HG03039 (cell line): Measurements from ENCODE around the gene NLRP3.
A peak's percentile ranks its signal among the peaks of the same experiment; 100 is the strongest.
"Not testable (repeated sequence)": the region's sequence is repeated elsewhere in the genome, so short reads cannot be mapped to it uniquely, and the experiment has no call there.

Experiments
- ATAC-seq: cut with Tn5 transposase; IDR thresholded peaks from one replicate; pipeline ENCODE4 v1.9.1; 2021; ENCODE audit warnings: mild to moderate bottlenecking, moderate library complexity; ENCODE audit not compliant: unreplicated experiment

Gene NLRP3

DNA sequence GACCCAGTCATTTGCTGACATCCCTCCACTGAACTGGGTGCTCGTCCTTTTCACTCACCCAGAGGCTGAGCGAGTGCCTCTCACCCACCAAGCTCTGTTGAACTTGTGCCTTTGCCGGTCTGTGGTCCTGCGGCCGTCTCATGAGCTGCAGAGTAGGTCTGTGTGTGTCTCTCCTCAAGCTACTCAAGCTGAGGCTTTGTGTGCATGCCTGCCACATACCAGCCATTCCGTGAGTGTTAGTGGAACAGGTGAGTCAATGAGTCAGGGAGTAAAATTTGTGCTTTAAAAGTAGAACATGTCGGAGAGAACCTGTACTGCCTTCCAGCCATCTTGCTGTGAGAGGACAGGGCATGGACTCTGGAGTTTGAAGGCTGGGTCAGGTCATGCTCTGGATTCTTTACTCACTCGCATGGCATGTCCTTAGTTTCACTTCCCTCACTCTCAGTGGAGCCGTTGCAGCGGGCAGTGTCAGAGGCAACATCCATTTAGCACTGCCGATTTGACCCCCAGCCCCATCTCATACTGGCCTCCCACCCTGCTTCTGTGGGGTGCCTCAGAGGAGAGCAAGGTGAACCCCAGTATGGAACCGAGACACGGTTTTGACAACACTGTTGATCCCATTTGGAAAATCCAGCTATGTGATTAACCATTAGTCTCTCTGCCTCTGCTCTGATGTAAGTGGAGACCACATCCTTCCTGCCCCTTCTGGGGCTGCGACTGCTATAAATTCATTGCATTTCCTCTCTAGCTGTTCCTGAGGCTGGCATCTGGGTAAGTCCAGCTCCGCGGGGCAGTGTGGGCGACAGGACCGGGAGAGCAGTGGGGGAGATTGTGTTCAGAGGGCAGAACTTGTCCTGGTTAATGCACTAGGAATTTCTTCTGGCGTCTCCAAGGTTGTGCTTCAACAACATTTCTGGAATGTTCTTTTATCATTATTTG, at the start of gene NLRP3:
Gene NLRP3, plus strand, starts transcription at position 751 of the 939 bp plus-strand sequence. CDS start 2,628 bp downstream, outside the sequence.
- no peak for ATAC-seq

GRCh38 chr1:247366345-247366744, 49.6 kb upstream of the NLRP3 start:
- ATAC-seq, result not testable (repeated sequence)

DNA sequence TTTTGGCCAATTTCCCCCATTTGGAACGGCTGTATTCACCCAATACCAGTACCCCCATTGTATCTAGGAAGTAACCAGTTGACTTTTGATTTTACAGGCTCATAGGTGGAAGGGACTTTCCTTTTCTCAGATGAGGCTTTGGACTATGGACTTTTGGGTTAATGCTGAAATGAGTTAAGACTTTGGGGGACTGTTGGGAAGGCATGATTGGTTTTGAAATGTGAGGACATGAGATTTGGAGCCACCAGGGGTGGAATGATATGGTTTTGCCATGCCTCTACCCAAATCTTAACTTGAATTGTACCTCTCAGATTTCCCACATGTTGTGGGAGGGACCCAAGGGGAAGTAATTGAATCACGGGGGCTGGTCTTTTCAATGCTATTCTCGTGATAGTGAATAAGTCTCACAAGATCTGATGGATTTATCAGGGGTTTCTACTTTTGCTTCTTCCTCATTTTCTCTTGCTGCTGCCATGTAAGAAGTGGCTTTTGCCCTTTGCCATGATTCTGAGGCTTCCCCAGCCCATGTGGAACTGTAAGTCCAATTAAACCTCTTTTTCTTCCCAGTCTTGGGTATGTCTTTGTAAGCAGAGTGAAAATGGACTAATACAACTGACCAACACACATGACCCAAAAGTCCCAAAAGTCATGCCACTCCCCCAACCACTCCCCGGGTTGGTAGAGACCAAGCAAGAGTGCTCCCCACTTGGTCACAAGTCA, 48.9 kb upstream of the NLRP3 start:
- no peak for ATAC-seq

GRCh38 chr1:247367786-247368422, 48.1 kb upstream of the NLRP3 start:
- no peak for ATAC-seq

- no peak for ATAC-seq
Measured at GRCh38 chr1:247368490-247369145, 47.4 kb upstream of the NLRP3 start.

- no peak for ATAC-seq
Measured at GRCh38 chr1:247370786-247371732, 44.9 kb upstream of the NLRP3 start.

GRCh38 chr1:247371801-247372259, 44.1 kb upstream of the NLRP3 start:
- no peak for ATAC-seq

GRCh38 chr1:247373721-247374141, 42.2 kb upstream of the NLRP3 start:
- no peak for ATAC-seq

DNA sequence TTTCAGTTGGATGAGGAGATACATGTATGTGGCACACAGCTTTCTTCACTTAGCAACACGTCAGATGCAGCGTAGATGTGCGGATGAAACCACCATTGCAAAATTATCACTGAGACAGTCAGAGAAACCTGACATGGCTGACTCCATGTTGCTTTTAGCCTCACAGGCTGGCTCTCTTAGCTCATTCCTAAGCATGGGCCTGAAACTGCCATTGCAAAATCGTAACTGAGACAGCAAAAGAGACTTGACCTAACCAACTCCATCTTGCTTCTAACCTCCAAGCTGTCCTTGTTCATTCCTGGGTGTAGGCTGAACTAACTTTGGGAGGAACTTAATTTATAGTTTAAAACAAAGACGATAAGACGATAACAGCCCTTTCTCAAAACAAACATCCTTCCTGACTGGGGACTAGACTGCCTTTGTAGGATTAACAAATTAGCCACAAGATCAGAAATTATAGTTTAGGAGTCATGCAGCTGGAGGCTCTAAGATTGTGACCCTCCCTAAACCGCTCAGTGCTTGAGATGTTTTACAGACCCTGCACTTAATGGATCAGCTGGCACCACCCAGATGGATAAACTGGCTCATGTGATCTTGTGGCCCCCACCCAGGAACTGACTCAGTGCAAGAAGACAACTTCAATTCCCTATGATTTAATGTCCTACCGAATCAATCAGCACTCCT, 41.2 kb upstream of the NLRP3 start:
- not testable (repeated sequence) for ATAC-seq

DNA sequence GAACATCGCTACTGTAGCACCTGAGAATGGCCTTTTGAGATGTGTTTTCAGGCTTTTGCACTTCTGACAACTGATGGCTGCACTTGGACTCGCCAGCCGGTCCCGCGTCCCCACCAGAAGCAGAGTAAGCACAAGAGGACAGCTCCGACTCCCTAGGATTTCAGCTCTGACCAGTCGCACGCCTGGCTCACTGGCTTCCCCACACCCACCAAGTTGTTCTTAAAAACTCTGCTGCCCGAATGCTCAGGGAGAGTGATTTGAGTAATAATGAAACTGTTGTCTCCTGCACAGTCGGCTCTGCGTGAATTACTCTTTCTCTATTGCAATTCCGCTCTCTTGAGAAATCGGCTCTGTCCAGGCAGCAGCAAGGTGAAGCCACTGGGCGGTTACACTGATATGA, 40.2 kb upstream of the NLRP3 start:
- ATAC-seq, result no peak

- ATAC-seq, result no peak
Measured at GRCh38 chr1:247376659-247377058, 39.3 kb upstream of the NLRP3 start.

DNA sequence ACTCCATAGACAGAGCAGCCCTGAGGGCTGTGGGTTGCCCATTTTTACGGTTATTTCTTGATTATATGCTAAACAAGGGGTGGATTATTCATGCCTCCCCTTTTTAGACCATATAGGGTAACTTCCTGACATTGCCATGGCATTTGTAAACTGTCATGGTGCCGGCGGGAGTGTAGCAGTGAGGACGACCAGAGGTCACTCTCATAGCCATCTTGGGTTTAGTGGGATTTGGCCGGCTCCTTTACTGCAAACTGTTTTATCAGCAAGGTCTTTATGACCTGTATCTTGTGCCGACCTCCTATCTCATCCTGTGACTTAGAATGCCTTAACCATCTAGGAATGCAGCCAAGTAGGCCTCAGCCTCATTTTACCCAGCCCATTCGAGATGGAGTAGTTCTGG, 38.3 kb upstream of the NLRP3 start:
- ATAC-seq, result not testable (repeated sequence)

GRCh38 chr1:247378334-247379073, 37.5 kb upstream of the NLRP3 start:
- no peak for ATAC-seq

GRCh38 chr1:247385283-247385682, 30.7 kb upstream of the NLRP3 start:
- ATAC-seq, result no peak

GRCh38 chr1:247386217-247386616, 29.8 kb upstream of the NLRP3 start:
- peak; percentile 30 for ATAC-seq

- no peak for ATAC-seq
Measured at GRCh38 chr1:247386687-247387086, 29.3 kb upstream of the NLRP3 start.

DNA sequence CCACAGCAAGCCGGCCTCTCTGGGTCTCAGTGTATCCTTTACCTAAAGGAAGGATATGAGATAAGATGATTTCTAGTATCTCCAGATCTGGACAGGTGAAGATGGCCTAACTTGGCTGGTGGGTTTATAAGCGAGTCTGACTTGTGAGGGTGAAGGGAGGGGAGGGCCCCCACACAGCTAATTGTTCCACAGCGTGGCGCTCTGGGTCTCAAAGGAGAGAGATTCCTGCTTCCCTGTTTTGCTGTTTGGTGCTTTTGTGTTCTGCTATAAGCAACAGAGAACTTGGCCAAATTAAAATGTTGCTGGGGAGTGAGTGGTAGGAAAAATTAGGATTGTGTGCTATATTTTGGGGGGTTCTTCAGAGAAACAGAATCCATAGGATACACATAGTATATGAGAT, 28.9 kb upstream of the NLRP3 start:
- ATAC-seq, result no peak

- no peak for ATAC-seq
Measured at GRCh38 chr1:247387565-247387964, 28.4 kb upstream of the NLRP3 start.
